Limb (tissue), 2 donors: ENCODE data around the gene C17orf75.
"Not testable (repeated sequence)": the region's sequence is repeated elsewhere in the genome, so short reads cannot be mapped to it uniquely, and the experiment has no call there.

Source experiments
- DNase-seq, 2 donors: peaks; one replicate each; pipeline ENCODE4 v3.0.0-alpha.2; 2016; ENCODE audit errors: extremely low spot score in 2 of 2

The C17orf75 gene, protein sequence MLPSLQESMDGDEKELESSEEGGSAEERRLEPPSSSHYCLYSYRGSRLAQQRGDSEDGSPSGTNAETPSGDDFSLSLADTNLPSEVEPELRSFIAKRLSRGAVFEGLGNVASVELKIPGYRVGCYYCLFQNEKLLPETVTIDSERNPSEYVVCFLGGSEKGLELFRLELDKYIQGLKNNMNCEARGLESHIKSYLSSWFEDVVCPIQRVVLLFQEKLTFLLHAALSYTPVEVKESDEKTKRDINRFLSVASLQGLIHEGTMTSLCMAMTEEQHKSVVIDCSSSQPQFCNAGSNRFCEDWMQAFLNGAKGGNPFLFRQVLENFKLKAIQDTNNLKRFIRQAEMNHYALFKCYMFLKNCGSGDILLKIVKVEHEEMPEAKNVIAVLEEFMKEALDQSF

DNA sequence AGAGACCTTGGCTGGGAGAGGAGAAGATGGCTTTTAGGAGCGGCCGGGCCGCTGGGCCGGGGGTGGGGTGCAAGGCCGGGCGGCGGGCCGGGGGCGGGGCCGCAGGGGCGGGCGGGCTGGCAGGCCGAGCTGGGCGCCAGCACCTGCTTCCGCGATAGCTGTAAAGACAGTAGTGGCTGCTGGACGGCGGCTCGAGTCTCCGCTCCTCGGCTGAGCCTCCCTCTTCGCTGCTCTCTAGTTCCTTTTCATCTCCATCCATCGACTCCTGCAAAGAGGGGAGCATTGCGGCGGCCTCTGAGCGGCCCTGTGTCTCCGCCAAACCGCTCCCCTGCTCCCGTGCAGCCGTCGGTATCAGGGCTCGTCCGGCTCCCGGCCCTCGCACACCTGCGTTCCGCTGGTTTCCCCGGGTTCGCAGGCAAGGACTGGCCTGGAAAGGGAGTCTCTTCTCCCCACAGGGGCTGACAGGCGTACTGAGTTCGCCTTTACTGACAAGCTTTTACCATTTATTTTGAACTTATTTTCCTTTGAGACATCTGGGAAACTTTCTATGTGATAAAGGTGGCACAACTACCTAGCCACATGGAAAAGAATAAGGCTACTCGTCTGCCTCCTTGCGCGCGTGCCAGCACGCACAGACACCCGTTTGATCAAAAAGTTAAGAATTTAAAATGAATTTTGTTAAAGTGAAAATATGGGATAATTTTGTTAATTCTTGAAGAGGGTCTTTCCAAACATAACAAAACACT, at the start of gene C17orf75:
Gene C17orf75 (minus strand): TSS at position 317 of the 746 bp plus-strand sequence. CDS start 34 bp downstream, at position 283.
- DNase-seq, result peak; percentile 70 to 87

DNA sequence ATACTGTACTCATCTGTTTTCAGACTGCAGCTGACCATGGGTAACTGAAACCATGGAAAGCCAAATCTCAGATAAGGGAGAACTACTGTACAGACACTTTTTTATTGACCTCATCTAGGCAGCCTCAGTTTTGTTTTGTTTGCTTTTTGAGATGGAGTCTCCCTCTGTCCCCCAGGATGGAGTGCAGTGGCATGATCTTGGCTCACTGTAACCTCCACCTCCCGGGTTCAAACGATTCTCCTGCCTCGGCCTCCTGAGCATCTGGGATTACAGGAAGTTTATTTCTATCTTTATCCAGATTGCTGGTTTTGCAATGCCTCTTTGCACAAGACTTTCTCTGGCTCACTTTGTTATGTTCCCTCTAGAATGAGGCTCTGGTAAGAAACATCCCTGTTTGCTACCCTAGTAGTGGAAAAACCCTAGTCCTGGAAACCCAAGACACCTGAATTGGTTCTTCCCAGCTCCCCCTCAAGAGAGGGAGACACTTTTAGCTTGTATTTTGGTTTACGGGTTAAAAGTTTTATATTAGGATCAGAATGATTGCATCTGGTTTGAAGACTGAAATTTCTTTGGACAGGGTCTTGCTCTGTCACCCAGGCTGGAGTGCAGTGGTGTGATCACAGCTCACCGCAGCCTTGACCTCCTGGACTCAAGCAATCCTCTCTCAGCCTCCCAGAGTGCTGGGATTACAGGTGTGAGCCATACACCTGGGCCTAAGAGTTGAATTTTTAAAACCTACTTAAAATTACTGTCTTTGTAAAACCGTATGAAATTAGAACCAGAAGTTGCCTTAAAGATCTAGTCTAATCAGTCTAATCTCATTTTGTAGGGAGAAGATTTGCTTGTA, 46.9 kb upstream of the C17orf75 start:
- DNase-seq, result no peak

DNA sequence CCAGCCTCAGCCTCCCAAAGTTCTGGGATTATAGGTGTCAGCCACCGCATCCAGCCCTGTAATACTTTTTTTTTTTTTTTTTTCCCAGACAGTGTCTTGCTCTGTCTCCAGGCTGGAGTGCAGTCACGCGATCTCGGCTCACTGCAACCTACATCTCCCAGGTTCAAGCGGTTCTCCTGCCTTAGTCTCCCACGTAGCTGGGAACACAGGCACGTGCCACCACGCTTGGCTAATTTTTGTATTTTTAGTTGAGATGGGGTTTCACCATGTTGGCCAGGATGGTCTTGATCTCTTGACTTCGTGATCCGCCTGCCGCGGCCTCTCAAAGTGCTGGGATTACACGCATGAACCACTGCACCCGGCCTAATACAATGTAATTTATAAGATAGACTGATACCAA, 46.2 kb upstream of the C17orf75 start:
- not testable (repeated sequence) for DNase-seq

DNA sequence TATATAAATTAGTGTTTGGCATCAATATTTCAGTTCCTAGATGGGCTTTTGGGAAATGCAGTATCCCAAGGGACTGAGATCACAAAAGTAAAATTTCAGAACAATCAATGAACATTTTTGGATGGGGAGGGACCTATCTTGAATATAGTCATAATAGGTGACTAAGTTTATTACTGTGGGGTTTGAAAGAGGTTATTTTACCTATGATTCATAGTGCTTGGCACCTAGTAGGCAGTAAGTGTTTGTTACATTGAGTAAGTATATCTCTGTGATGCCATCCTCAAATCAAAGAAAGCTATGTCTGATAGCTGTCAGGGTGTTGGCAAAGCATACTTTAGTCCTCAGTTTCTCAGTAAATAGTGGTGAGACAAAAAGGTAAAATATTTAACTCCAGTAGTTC, 44.9 kb upstream of the C17orf75 start:
- DNase-seq, result no peak

DNA sequence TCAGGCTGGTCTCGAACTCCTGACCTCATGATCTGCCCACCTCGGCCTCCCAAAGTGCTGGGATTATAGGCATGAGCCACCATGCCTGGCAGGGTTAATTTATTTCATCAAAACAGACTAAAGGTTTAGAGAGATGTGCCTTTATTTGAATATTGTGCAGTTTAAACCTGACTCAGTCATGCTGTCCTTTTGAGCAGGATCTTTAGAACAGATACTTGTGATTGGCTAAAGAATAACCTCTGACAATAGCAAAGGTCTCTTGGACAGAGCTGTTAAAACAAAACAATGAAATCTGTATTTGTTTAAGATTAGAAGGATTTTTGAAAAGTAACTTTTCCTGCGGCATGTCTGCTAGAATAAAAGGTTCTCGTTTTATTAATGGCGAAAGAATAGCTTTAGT, 44.0 kb upstream of the C17orf75 start:
- no peak for DNase-seq

DNA sequence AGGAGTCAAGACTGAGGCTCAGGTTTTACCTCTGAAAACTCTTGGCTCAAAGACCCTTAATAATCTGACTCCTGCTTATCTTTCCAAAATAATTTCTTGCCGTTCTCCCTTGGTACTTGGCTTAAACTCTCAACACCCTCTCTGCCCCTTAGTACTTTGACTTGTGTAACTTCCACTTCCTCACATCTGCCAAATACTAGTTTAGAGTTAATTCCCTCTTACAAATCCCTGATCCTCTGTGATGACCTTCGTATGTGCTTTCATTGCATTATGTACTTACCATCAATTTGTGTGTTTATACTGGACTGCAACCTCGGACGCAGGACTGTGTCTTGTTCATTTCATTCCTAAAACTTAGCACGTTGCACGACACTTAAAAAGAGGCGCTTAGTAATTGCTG, 43.1 kb upstream of the C17orf75 start:
- no peak for DNase-seq

DNA sequence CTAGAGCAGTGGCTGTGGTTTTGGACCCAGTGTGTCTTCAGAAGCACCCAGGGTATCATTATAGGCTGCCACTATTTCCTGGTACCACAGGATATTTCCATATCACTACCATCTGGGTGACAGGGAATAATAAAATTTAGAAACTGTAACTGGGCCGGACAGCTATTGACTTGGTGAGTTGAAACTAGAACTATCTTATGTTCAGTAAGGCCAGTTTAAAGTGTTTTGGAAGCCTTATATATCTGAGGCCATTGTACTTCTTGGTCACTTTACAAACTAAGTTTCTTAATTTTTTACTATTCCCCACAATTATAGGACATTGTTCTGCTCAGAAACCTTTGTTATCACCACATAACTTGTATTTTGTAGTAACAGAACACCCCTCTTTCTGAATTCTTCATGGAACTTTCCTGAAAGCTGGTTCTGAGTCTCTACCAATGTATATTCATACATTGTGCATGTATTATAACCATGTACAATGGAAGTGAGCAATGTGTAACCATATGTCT, 42.0 kb upstream of the C17orf75 start:
- DNase-seq, result no peak

DNA sequence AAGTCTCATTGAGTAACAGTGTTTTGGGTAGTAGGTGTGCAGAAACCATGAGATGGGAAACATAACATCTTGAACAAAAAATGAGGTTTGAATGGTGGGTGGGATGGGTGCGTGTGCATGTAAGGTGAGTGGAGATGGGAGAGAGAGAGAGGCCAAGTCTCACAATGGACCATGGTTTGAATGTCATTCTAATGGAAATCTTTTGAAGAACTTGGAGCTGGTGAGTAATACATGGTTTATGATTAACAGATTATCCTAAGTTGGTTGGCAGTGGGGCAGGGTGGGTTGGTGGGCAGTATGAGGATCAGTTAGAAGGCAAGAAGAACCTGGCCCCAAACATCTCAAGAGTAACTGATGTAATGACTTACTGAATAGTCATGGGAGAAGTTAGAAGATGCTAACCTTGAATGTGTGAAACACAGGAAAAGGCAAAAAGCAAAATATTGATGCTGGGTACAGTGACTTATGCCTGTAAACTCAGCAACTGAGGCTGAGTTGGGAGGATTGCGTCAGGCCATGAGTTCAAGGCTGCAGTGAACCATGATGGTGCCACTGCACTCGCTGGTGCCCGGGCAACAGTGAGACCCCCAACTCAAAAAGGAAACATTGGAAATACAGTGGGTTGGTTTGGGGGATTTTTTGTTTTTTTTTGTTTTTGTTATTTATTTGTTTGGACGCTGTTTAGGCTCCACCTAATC, 40.7 kb upstream of the C17orf75 start:
- no peak for DNase-seq

DNA sequence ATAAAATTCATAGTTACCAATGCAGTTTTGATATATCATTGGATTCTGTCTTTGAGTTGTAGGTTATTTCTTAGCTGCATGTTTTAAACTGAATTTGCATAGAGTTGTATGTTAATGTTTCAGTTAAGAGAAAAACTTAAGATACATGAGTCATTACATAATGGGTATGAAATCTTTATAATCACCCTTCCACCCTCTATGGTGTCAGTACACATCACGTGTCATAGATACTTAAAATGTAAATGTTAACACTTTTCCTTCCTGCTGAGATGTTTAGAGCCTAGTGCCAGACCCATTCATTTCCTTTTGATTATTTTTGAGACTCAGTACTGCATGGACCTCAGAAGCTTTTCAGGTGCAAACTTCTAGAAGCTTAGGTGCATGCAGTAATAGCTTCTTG, 28.5 kb upstream of the C17orf75 start:
- DNase-seq, result no peak

DNA sequence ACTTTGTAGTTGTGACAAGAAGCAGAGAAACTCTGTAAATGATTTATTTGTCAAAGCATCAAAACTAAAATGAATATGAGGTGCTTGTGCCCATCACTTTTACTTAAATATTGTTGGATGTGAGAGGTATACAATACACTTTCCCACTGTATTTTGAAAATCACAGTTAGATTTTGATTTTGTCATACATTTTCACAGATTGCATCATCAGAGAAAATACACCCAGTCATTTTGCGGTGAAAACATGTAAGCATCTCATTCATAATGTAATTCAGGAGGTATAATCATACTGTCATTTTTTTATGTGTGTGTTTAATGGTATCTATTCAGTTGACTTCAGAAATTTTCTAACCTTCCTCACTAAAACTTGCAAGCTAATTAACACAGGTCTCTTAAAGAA, 19.3 kb upstream of the C17orf75 start:
- DNase-seq, result no peak

DNA sequence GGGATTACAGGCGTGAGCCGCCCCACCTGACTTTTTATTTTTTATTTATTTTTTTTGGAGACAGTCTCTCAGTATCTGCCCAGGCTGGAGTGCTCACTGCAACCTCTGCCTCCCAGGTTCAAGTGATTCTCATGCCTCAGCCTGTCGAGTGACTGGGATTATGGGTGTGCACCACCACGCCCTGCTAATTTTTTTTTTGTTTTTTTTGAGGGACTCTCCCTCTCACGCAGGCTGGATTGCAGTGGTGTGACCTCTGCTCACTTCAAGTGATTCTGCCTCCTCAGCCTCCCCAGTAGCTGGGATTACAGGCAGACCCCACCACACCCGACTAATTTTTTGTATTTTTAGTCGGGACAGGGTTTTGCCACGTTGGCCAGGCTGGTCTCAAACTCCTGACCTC, 15.6 kb upstream of the C17orf75 start:
- DNase-seq, result no peak

DNA sequence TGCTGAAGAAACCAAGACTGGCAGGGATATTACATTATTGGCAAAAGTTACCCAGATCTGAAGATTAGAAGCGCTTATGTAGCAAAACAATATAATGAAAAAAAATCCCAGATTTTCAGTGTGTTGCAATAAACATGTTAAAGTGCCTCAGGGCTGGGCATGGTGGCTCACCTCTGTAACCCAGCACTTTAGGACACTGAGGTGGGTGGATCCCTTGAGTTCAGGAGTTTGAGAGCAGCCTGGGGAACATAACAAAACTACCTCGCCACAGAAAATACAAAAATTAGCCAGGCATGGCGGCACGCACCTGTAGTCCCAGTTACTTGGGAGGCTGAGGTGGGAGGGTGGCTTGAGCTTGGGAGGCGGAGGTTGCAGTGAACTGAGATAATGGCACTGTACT, 14.8 kb upstream of the C17orf75 start:
- DNase-seq, result no peak

DNA sequence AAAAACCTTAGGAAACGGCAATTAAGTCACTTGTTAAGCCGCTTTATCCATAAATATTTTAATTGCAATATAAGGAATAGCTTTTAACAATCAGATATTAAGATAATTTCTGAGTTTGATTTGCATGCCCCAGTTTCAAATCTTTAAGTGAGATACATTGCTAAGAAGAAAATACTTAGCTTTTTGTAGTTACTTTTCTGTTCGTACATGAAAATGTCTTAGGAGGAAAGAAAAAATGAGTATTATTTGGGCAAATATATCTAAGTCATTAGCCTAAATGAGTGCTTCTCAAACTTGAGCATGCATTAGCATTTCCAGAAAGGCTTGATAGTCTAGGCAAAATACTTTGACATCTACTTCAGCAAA, 14.4 kb upstream of the C17orf75 start:
- DNase-seq, result no peak

DNA sequence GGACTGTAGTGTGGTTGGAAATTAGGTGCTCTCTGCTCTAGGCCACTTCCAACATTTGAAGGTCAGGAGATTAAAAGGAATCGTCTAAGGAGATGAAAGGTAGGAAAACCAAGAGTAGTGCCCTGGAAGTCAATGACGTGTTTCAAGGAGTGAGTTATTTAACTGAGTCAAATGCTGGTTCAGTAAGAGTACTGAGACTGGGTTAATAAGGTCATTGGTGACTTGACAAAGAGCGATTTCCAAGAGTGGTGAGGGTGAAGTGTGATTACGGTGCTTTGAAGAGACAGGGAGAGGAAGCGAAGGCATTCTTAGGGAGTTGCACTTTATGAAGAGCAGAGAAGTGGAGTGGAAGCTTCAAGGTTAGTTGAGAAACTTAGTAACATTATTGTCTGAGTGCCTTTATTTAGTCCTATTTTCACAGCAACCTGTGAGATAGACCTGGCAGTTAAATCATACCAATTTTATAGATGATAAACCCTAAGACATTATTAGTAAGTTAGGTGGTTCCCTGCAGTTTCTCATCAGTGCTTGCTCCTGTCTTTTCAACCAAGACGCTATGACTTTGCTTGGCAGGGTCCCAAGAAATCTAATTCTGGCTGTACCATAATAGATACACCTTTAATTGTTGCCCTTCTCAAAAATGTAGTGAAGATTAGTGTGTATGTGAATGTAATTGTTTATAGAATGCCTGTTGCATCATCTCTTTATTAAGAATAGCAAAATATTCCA, 13.8 kb upstream of the C17orf75 start:
- DNase-seq, result no peak

DNA sequence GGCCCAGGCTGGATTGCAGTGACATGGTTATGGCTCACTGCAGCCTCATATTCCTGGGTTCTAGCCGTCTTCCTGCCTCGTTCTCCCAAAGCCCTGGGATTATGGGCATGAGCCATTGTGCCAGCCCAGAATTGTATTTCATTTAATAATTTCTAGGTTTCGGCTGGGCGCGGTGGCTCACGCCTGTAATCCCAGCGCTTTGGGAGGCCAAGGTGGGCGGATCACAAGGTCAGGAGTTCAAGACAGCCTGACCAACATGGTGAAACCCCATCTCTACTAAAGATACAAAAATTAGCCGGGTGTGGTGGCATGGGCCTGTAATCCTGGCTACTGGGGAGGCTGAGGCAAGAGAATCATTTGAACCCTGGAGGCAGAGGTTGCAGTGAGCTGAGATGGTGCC, 10.8 kb upstream of the C17orf75 start:
- DNase-seq, result not testable (repeated sequence)

DNA sequence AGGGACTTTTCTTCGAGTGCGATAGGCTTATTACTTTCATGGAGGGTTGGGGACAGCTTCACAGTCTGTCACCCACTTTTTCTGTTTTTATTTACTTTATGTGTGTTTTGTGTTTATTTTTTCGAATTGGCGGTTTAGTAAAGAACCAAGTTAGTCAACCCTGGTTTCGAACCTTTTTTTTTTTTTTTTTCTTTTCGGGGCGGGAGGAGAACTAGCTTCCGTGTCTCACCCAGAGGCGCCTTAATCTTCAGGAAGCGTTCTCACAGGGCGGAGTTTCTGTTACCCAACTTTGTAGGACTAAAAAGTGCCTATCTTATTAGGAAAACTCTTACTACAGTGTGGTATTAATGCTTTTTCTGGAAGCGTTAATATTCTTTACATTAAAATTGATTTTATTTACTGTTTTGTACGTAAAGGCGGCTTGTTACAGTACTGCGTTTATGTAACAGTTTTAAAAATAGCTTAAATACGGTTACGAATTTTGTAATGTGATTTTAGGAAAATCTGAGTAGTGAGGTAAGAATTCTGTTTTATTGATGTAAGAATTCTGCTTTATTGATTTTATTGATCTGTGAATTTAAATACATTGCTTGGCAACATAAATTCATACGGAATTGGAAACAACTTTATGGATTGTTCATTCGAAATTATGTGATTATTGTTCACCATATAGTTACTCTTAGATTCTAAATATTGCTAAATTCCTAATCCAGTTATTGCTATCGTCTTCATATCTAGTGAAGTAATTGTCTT, 8.9 kb upstream of the C17orf75 start:
- DNase-seq, result peak; percentile 41 to 43

DNA sequence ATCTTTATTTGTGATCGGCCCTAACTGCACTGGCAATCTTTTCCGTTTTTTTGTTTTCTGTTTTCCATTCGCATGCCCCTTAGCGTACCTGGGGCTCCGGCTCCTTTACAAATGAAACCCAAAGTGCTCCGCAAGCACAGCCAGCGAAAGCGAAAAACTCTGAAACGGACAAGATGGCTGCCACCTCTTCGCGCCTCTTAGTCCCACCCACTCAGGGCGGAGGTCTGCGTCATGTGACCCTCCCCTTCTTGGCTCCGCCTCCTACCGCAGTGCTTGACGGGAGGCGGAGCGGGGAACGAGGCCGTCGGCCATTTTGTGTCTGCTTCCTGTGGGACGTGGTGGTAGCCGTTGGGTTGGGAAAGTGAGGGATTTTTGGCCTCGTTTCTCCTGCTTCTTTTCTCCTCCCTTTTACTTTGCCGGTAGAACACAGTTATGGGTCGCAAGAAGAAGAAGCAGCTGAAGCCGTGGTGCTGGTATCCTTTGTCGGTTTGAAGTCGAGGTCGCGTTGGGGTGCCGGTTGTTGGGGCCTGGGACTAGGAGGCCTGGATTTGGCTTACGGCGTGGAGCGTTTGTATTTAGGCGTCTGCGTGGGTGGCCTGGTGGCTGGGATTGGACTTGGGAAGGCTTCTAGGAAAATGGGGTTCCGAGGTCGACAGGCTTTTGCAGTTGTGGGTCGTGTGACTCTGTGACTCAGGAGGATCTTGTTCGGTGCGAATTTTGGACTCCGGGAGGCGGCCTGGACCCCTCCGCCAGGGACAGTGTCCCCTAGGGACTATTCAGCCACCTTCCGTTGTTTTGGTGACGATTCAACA, 8.1 kb upstream of the C17orf75 start, which contains the start of gene ZNF207:
Gene ZNF207 (plus strand): TSS at position 304 of the 812 bp plus-strand sequence. CDS start 129 bp downstream, at position 433.
- DNase-seq, result peak; percentile 96 to 98

DNA sequence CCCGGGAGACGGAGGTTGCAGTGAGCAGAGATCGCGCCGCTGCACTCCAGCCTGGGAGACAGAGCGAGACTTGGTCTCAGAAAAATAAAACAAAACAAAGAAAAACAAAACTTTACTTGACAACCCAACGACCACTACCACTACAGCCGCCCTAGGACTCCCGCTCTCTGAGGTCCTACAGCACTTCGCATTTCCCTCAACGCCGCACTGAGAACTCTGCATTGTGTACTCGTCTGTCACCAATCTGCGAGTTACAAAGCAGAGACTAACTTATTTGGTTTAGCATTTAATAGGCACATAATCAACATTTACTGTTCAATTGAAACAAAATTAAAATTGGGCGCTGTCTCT, 7.5 kb upstream of the C17orf75 start:
- DNase-seq, result peak in 1 of 2 donors; percentile 61

DNA sequence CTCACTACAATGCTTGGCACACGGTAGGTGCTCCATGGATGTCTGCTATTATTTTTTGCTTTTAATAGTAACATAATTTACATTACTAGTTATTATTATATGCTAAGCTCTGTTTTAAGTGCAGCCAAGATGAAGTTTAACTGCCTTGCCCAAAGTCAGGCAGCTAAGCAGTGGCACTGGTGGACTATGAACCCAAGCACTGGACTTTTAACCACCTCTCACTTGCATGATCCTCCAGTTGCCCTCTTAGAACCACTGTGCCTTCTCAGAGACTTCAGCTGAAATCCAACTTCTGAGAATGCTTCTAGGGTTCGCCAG, 6.5 kb upstream of the C17orf75 start:
- DNase-seq, result no peak
